GM12892 (cell line): Measurements from ENCODE around the gene TCF23.

Experiments
- POLR2A ChIP-seq: IDR thresholded peaks from 2 replicates; pipeline ENCODE4 v1.6.1; 2011; ENCODE audit warnings: low read depth, low read length, control low read depth
- POLR2AphosphoS5 ChIP-seq: IDR thresholded peaks from 2 replicates; pipeline ENCODE4 v1.6.1; 2011; ENCODE audit warnings: low read depth, low read length, control low read depth
- TAF1 ChIP-seq: IDR thresholded peaks from 2 replicates; pipeline ENCODE4 v1.6.1; 2011; ENCODE audit warnings: low read depth, mild to moderate bottlenecking, control low read depth, low read length, borderline replicate concordance

DNA sequence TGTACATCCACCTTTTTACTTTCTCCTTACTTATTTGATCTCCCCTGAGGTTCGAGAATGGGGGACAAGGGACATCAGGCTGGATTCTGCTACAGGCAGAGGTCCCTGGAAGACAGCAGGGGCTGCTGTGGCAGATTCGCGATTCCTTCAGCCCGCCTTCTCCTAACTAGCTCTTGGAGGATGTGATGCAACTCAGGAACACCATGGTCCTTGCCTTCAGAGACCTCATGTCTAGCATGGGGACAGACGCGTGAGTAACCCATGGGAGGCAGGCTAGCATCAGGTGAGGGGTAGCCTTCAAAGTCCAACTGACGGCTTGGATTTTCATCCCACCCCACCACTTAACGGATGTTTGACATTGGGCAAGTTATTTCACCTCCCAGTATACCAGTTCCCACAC lies 869 bp upstream of the TCF23 start:
- TF ChIP-seq POLR2AphosphoS5 (no peak), POLR2A (no peak), TAF1 (no peak)
